ENCODE results near the gene TDRD6.
"Not testable (repeated sequence)": the region's sequence is repeated elsewhere in the genome, so short reads cannot be mapped to it uniquely, and the experiment has no call there.

The TDRD6 gene, protein sequence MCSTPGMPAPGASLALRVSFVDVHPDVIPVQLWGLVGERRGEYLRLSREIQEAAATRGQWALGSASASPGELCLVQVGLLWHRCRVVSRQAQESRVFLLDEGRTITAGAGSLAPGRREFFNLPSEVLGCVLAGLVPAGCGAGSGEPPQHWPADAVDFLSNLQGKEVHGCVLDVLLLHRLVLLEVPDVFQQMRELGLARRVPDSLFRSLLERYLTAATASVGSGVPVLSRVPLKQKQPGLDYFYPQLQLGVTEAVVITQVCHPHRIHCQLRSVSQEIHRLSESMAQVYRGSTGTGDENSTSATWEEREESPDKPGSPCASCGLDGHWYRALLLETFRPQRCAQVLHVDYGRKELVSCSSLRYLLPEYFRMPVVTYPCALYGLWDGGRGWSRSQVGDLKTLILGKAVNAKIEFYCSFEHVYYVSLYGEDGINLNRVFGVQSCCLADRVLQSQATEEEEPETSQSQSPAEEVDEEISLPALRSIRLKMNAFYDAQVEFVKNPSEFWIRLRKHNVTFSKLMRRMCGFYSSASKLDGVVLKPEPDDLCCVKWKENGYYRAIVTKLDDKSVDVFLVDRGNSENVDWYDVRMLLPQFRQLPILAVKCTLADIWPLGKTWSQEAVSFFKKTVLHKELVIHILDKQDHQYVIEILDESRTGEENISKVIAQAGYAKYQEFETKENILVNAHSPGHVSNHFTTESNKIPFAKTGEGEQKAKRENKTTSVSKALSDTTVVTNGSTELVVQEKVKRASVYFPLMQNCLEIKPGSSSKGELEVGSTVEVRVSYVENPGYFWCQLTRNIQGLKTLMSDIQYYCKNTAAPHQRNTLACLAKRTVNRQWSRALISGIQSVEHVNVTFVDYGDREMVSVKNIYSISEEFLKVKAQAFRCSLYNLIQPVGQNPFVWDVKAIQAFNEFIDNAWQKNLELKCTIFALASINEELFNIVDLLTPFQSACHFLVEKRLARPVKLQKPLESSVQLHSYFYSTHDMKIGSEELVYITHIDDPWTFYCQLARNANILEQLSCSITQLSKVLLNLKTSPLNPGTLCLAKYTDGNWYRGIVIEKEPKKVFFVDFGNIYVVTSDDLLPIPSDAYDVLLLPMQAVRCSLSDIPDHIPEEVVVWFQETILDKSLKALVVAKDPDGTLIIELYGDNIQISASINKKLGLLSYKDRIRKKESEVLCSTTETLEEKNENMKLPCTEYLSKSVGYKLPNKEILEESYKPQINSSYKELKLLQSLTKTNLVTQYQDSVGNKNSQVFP (N-terminal part only)

DNA sequence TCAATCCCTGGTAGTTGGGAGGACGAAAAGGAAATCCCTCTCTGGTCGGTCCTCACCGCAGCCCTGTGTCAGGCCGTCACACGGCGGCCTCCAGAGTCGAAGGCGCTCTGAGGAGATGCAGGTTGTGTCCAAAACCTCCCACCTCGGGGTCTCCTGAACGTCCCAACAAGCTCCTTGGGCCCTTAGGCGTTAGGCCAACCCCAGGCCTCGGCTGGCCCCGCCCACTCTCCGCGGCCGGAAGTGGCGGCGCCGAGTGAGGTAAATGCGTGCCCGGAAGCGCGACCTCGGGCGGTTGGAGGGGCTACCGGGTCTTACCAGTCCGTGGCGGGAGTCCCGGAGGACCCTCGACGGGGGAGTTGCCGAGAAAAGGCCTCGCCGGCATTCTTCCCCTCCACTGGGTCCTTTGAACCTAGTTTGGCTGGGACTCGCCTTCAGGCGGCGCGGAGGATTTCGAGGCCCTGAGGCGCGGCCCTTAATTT lies at the start of gene TDRD6:
TDRD6 (plus strand) TSS at position 267 of the 479 bp plus-strand sequence. CDS start 244 bp downstream, outside the sequence.
- no peak for DNase-seq

DNA sequence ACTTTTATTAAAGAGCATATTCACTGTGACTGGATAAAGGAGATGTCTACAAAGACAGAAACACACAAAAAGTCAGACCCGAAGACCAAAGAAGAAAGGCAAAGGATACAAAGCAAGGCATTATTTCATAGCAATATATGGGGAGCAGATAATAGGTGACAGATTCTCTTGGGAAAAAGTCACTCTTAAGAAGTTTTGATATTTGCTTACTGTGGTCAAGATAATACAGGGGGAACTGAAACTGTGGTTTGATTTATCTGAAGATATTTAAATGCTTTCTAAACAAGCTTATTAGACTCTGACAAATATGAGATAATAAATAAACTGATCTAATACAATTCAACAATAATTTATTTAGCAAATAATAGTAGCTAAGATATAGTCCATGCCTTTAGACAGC lies 49.8 kb upstream of the TDRD6 start:
- DNase-seq = no peak

DNA sequence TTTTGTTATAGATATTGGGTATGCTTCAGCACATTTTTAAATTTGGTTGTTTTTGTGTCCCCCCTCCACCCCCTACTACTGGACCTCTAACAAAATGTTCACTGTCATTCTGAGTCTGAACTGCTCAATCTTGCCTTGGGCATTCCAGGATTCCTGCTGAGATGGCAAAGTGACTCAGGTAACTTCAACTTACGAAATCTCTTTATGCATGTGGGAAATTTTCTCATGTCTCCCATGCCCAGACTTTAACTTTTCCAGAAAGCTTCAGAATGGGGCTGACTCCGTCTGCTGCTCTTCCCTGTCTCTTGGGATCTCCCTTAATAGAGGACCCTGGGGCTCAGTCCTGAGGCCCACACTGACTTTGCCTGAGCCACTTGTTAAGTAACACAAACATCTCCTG lies 49.0 kb upstream of the TDRD6 start:
- DNase-seq = no peak

DNA sequence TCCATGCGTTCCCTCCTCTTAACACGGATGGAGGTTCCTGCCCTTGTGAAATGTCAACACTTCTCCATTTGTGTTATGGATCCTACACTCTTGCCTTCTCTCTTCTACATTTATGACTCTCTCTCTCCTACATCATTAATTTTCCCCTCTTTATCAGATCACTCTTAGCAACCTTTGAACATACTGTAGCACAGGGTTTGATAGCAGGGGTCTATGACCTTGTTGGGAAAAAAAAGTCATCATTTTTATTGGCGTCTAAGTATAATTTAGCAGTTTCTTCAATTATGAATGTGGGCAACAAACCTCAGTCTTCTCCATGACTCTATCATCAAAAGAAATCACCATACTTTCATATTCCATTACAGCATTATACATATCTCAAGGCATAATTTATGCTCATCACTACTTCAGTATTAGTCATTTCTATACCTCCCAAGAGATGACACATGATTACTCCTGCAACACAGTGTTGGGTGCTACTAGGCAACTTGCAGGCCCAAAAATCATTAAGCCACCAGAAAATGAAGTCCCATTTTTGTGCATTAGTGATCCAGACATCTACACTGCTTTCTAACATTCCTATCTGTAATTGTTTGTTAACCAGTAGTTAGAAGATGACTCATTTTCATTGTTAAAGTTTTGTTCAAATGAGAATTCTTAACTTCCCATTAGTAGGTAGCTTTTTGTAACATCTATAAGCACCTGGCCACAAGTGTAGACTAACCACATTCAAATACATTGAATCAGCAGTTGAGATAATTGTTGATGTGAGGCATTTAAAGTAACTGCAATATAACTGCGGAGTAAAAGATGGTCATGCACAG lies 44.5 kb upstream of the TDRD6 start:
- no peak for DNase-seq

DNA sequence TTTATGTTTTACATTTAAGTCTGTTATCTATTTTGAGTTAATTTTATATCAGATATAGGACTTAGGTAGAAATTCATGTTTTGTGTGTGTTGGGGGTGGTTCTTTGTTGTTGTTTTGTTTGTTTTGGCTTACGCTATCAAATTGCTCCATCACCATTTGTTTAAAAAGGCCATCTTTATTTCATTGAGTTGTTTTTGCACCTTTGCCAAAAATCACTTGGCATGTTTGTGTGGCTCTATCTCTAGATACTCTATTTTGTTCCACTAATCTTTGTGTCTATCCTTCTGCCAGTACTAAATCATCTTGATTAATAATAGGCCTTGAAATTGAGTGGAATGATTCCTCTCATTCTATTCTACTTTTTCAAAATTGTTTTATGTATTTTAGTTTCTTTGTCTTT lies 42.4 kb upstream of the TDRD6 start:
- DNase-seq = no peak

DNA sequence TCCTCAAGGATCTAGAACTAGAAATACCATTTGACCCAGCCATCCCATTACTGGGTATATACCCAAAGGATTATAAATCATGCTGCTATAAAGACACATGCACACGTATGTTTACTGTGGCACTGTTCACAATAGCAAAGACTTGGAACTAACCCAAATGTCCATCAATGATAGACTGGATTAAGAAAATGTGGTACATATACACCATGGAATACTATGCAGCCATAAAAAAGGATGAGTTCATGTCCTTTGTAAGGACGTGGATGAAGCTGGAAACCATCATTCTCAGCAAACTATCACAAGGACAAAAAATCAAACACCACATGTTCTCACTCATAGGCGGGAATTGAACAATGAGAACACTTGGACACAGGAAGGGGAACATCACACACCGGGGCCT lies 39.6 kb upstream of the TDRD6 start:
- not testable (repeated sequence) for DNase-seq

DNA sequence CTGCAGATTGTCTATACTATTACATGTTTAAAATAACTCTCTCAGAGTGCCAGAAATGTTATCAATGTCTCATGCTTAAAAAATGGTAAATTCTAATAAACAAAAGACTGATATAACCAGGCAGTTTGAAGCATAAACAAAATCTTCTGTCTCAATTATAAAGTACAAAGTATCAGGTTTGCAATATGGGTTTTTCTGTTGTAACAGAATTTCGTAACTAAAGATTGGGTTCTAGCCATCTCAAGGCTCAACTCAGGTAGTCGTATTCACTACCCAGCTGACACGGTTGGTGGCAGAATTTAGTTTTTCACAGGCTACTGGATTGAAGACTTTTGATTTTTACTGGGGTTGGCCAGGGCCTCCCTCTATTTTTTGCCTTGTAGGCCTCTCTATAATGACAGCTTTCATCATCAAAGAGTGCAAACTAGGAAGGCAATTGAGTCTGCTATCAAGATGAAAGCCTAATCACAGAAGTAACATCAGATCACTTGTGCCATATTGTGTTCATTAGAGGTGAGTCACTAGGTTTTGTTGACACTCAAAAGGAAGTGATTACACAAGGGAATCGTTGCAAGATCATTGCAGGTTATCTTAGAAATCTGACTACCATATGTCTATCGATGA lies 38.7 kb upstream of the TDRD6 start:
- DNase-seq = no peak

DNA sequence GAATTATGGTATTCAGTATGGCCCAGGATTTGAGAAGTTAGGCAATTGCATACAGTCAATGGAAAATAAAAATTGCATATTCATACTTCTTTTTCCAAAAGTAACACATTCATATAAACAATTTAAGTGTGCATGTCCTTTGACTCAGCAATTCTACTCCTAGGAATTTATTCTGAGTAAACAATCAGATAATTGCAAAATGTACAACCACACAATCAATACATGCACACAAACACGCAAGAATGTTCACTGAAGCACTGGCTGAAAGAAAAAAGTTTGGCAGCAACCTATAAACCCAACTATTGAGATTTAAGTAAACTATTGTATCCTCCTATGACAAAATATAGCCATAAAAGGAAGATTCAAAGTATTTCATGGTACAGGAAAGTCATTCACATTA lies 36.7 kb upstream of the TDRD6 start:
- DNase-seq = no peak

DNA sequence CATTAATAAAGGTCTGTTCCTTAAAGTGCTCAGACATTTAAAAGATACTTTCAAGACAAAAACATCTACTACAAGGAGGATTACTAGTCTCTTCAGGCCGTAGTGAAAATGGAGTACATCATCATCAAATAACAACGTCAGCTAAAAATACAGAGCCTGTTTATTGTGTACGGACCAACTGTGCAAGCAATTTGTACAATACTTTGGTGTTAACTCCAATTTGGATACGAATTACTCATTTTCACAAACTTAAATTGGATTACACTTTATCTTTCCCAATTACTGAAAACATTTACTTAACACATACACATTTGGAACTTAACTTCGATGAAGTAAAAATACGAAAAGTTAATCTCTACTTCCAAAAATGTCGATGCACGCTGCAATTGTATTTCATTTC lies 35.9 kb upstream of the TDRD6 start:
- no peak for DNase-seq

DNA sequence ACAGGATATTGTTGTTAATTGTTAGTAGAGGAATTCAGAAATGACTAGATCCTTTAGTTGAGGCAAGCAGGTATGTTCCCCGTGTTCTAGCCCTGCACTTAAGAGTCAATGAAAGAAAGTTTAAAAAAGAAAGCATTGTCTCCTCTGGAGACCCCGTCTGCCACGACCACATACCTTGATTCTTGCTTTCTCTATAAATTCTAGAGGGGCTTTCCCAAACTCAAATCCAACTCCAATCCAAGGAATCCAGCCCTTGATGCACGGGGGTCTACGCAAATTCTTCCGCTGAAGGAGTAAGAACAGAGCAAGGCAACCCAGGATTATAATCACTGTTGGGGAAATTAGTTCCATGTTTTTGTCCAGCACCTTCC lies 35.5 kb upstream of the TDRD6 start:
- DNase-seq = no peak

DNA sequence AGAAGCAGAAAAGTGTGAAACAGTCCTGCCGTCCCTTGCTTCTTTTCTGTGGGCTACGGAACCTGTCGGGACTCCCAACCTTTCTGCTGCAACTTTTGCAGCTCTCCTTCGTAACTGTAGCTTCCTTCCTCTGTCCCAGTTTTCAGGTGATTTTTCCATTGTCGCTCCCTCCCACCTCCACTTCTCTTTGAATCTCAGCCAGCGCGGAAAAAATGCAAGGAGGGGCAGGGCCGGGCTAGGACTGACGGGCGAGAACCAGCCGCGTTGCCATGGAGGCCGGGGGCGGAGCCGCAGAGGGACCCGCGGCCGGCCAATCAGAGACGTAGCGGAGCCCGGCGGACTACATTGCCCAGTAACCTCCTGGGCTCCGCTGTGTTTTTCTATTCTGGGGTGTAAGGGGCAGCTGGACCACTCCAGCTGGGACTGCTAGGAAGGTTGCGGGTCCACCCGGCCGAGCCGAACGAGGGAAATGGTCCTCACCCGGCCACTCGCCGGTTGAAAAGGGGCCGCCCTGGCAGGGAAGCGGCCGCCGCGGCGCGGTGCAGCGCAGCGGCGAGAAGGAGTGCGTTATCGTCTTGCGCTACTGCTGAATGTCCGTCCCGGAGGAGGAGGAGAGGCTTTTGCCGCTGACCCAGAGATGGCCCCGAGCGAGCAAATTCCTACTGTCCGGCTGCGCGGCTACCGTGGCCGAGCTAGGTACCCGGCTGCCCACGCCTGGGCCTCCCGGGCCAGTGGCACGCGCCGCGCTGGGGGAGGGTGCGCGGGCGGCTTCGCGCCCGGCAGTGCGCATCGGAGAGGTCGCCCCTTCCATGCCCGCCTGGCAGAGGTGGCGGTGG lies 34.9 kb upstream of the TDRD6 start, which contains the start of the genes CYP39A1 and SLC25A27:
CYP39A1 (minus strand) TSS at position 216 of the 836 bp plus-strand sequence. CDS start 236 bp downstream, outside the sequence.
SLC25A27 (plus strand) TSS at position 373 of the 836 bp plus-strand sequence; CDS start at position 591, 218 bp downstream.
- peak; percentile 56 to 80 for DNase-seq

DNA sequence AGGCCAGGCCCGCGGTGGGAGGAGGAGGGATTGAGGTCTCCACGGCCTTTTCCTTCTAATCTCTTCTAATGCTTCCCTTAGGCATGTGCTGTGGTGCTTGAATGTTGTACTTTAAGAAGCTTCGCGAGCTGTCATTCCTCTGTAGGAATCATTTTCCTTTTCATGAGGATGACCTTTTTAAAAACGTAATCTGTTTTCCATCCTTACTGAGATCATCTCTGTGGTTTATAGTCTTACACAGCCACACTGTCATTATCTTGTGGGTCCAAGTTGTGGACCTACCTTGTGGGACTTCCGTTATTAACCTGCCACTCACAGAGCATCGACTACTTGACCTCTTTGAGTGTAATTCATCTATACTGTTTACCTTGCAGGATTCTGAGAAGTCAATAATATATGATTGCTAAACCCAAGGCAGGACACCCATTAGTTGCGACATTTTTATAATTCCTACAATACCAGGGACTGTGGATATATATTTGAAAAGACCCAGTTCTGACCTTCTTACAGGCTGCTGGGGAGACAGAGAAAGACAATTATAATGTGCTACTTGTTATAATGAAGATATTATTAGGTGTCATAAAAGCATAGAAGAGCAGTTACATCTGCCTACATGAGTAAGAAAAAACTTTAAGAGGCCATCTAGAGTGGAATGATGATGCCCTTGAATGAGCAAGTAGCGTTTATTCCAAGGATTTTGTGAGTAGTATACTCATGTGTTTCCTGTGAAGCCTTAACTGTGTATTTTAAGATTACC lies 34.1 kb upstream of the TDRD6 start:
- no peak for DNase-seq

DNA sequence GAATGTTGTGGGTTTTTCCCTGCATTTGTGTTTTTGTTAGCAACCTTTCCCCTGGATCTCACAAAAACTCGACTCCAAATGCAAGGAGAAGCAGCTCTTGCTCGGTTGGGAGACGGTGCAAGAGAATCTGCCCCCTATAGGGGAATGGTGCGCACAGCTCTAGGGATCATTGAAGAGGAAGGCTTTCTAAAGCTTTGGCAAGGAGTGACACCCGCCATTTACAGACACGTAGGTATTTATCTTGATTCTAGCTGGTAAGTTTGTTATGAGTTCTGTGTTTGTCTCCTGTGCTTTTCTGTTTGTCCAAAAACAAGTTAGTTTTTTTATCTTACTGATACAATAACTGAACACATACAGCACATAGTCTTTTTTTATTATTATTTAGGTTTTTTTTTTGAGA lies 31.9 kb upstream of the TDRD6 start:
- DNase-seq = peak in 1 of 2 experiments; percentile 2

DNA sequence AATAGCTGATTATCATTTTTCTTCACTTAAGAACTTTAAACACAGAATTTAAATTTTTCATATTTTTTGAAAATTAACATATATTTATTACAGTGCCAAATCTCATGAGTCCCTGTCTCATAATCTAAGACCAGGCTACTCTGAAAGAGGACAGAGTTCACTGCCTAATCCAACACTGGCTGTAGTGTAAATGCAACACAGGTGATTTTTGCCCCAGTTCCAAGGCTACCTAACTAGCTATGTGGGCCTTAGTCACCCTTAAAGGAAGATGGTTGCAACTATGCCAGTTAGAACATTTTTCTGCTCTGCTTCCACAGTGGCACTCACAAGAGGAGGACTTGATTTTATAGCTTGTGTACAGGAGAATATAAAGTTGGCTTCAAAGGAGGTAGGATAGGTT lies 30.0 kb upstream of the TDRD6 start:
- DNase-seq = no peak

DNA sequence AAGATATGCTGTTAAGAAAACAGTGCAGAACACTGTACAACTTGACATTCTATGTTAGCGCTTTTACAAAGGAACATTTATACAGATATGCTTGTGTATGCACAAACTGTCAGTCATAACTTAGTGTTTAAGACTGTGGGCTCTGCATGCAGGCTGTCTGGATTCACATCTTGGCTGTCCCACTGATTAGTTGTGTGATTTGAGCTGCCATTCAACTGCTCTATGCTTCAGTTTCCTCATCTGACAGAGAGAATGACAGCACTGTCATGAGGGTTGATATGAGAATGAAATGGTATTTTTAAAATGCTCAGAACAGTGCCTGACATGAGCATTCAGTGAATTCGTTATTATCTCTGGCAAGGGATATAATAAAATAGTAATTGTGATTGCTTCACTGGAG lies 26.2 kb upstream of the TDRD6 start:
- no peak for DNase-seq

DNA sequence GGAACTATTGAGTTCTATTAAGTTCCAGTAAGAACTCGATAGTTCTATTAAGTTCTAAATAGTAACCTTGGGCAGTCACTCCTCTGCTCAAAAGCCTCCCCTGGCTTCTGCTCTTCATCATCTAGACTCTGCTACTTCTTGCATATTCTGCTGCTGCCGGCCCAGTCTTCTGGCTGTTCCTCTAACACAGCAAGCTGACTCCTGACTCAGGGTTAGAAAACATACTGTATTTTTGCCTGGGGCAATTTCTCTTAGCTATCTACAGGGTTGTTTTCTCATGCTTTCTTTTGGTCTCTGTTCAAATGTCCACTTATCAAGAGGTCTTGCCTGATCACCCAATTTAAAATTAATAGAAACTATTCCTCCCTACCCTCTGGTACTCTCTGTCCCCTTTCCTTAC lies 20.3 kb upstream of the TDRD6 start:
- DNase-seq = no peak

DNA sequence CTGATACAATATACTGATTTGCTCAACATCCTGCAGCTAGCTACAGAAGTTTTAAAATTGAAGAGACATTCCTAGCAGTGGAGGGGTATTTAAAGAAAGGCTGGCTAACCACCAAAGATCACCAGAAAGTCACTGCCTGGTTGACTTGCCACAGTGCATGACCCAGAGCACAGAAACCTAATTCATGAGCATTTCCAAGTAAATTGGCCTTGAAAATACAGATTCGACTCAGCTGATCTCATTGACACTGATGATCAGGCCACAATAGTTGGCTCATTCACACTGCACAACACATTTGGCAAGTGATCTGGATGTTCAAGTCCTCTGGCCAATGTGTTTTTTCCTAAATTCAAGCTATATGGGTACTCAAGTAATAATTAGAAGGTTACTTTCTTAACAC lies 13.3 kb upstream of the TDRD6 start:
- no peak for DNase-seq

DNA sequence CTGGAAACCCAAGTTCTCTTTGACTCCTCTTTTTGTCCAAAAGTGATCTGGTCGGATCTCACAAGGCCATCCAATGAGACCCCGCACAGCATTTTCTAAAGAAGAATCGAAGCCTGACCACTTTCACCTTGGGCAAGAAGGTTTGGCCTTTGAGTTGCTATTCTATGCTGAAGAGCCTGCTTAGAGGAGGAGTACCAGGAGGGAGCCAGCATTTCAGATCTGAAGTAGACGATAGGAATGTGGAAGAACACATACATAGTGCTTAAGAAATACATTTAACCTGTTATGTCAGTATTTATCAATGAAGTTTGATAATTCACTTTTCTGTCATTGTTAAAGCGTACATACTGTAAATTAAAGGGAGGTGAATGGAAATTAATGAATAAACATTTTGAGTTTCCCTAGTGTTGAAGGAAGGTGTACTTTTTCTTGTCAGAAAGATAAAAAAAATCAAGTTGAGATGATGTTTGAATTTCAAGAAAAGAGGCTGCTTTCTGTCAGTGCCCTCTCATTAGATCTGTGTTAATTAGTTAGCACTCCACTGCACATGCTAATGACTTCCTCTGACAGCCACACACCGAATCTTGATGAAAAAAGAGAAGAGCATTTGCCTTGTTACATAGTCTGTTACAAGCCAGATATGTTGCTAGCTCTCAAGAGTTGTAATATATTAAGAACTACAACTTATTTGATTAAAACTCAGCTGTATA lies 10.9 kb upstream of the TDRD6 start:
- DNase-seq = no peak

DNA sequence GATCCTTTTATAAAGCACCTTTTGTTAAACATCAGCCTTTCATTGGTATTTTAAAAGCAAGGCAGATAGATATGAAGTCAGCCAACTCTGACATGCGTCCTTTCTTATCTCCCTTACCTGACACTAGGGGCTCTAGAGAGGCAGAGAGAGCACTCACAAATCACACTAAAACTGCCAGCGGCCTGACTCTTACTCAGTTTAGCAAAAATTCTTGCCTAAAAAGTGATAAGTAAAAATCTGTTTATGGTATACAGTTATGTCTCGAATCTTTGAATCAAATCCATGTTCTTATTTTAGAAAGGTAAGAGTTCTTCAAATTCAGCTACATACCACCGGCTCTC lies 10.4 kb upstream of the TDRD6 start:
- DNase-seq = peak in 1 of 2 experiments; percentile 6
